Measurements from ENCODE around the gene PRIM2. TPM values are rescaled to one million over a fixed set of nuclear protein-coding genes. Genes with fewer than 3 reads are reported as not detected.

PRIM2 gene
- total RNA-seq, 3 donors from 2014 or later: 11.7 to 16.9 (median 12.7) TPM

Small RNAs within 50 kb of the gene (microRNA-seq; reads per million reads assigned to microRNA genes)
- gene MIR548U: not detected

Other genes starting within 250 kb of the PRIM2 start
- 10 to 100 TPM; 34.6 to 58.5 (median 46.0) TPM for gene ZNF451, start 227.4 kb upstream of the PRIM2 start, total RNA-seq
- gene BAG2, start 145.3 kb upstream of the PRIM2 start, total RNA-seq: 10 to 100 TPM in 1 of 3 donors, 1 to 10 TPM in 1, under 1 TPM in 1; 0.96 to 43.7 (median 2.3) TPM
- gene RAB23, start 95.3 kb upstream of the PRIM2 start, total RNA-seq: 100 to 1,000 TPM in 1 of 3 donors, 1 to 10 TPM in 2; 2.9 to 109 (median 8.7) TPM